SK-N-SH (cell line): ENCODE data around the gene YES1.

Experiments used
- EZH2phosphoT487 ChIP-seq: fragments of 200-600 bp; sonication (generic); IDR thresholded peaks from 2 replicates; pipeline ENCODE4 v1.6.1; 2017; ENCODE audit warnings: low read depth, mixed run types, mild to moderate bottlenecking, antibody characterized with exemption, moderate library complexity, borderline replicate concordance
- GABPA ChIP-seq: IDR thresholded peaks from 2 replicates; pipeline ENCODE4 v1.4.0; 2012; ENCODE audit warnings: low read depth, mild to moderate bottlenecking
- MXI1 ChIP-seq: IDR thresholded peaks from 2 replicates; pipeline ENCODE4 v1.6.1; 2012; ENCODE audit warnings: mild to moderate bottlenecking, low read depth, low read length, improper control_type of control experiment
- NFIC ChIP-seq: IDR thresholded peaks from 2 replicates; pipeline ENCODE4 v1.4.0; 2012; ENCODE audit warnings: borderline replicate concordance
- NRF1 ChIP-seq: IDR thresholded peaks from 2 replicates; pipeline ENCODE4 v1.6.1; 2012; ENCODE audit warnings: low read depth, mild to moderate bottlenecking, low read length
- POLR2AphosphoS5 ChIP-seq: IDR thresholded peaks from 2 replicates; pipeline ENCODE4 v1.6.1; 2012; ENCODE audit warnings: low read depth, low read length
- RFX5 ChIP-seq: IDR thresholded peaks from 2 replicates; pipeline ENCODE4 v1.6.1; 2012; ENCODE audit warnings: mild to moderate bottlenecking, improper control_type of control experiment, low read length
- TAF1 ChIP-seq: IDR thresholded peaks from 2 replicates; pipeline ENCODE4 v1.6.1; 2012; ENCODE audit warnings: low read depth, mild to moderate bottlenecking, low read length, moderate library complexity, borderline replicate concordance
- TF ChIP-seq, protein P1 (sequence below): fragments of 150-350 bp; IDR thresholded peaks from 2 replicates; pipeline ENCODE4 v1.6.1; 2017; ENCODE audit warnings: antibody characterized with exemption, low read length, low read depth, borderline replicate concordance
- TF ChIP-seq, protein P2 (sequence below): fragments of 200-600 bp; sonication (generic); IDR thresholded peaks from 2 replicates; pipeline ENCODE4 v1.6.1; 2017; ENCODE audit warnings: antibody characterized with exemption, mild to moderate bottlenecking, moderate library complexity
- TF ChIP-seq, protein P3 (sequence below): IDR thresholded peaks from 2 replicates; pipeline ENCODE4 v1.4.0; 2012; ENCODE audit warnings: low read depth, borderline replicate concordance

DNA sequence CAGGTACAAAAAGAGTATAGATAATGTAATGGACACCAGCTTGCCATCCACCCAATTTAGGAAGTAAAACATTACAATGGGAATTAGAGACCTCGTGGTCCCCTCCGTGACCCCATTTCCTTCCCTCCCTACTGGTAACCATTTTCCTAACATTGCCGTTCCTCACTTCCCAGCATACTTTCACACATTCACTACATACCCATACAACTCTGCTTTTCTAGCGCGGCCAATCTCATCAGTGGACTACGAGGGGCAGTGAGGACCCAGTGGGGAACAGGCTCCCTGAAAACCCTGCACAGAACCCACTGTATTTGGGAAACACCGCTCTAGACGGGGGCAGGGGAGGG lies 100.8 kb downstream of the YES1 start:
- TF ChIP-seq, protein P1, sequence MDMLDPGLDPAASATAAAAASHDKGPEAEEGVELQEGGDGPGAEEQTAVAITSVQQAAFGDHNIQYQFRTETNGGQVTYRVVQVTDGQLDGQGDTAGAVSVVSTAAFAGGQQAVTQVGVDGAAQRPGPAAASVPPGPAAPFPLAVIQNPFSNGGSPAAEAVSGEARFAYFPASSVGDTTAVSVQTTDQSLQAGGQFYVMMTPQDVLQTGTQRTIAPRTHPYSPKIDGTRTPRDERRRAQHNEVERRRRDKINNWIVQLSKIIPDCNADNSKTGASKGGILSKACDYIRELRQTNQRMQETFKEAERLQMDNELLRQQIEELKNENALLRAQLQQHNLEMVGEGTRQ, result no peak
- TF ChIP-seq POLR2AphosphoS5, result no peak
- TF ChIP-seq, protein P2, sequence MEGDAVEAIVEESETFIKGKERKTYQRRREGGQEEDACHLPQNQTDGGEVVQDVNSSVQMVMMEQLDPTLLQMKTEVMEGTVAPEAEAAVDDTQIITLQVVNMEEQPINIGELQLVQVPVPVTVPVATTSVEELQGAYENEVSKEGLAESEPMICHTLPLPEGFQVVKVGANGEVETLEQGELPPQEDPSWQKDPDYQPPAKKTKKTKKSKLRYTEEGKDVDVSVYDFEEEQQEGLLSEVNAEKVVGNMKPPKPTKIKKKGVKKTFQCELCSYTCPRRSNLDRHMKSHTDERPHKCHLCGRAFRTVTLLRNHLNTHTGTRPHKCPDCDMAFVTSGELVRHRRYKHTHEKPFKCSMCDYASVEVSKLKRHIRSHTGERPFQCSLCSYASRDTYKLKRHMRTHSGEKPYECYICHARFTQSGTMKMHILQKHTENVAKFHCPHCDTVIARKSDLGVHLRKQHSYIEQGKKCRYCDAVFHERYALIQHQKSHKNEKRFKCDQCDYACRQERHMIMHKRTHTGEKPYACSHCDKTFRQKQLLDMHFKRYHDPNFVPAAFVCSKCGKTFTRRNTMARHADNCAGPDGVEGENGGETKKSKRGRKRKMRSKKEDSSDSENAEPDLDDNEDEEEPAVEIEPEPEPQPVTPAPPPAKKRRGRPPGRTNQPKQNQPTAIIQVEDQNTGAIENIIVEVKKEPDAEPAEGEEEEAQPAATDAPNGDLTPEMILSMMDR, result no peak
- TF ChIP-seq, protein P3, sequence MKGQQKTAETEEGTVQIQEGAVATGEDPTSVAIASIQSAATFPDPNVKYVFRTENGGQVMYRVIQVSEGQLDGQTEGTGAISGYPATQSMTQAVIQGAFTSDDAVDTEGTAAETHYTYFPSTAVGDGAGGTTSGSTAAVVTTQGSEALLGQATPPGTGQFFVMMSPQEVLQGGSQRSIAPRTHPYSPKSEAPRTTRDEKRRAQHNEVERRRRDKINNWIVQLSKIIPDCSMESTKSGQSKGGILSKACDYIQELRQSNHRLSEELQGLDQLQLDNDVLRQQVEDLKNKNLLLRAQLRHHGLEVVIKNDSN, result no peak
- no peak for TF ChIP-seq TAF1
- no peak for TF ChIP-seq NFIC
- no peak for TF ChIP-seq GABPA
- TF ChIP-seq RFX5, result no peak
- no peak for TF ChIP-seq MXI1
- no peak for TF ChIP-seq EZH2phosphoT487
- TF ChIP-seq NRF1, result no peak
